Fibroblast of the conjunctiva (primary cell): Measurements from ENCODE around the gene BCL2L13.
"Not testable (repeated sequence)": the region's sequence is repeated elsewhere in the genome, so short reads cannot be mapped to it uniquely, and the experiment has no call there.

Experiments
- DNase-seq: peaks from one replicate; pipeline ENCODE4 v3.0.0-alpha.2; 2010; ENCODE audit warnings: low read depth

BCL2L13 gene

GRCh38 chr22:17637490-17638181 lies 921 bp upstream of the BCL2L13 start:
- no peak for DNase-seq

GRCh38 chr22:17638182-17638431 lies 450 bp upstream of the BCL2L13 start:
- DNase-seq: no peak

- DNase-seq: peak; percentile 41
Measured at GRCh38 chr22:17639247-17639741, 737 bp downstream of the BCL2L13 start.

- DNase-seq: no peak
Measured at GRCh38 chr22:17641269-17641668, 2.7 kb downstream of the BCL2L13 start.

- DNase-seq: not testable (repeated sequence)
Measured at GRCh38 chr22:17642357-17642756, 3.8 kb downstream of the BCL2L13 start.

- DNase-seq: no peak
Measured at GRCh38 chr22:17647452-17647851, 8.9 kb downstream of the BCL2L13 start.

- no peak for DNase-seq
Measured at GRCh38 chr22:17647991-17648390, 9.4 kb downstream of the BCL2L13 start.

- no peak for DNase-seq
Measured at GRCh38 chr22:17648569-17648968, 10.0 kb downstream of the BCL2L13 start.

- no peak for DNase-seq
Measured at GRCh38 chr22:17655289-17655688, 16.7 kb downstream of the BCL2L13 start.

- DNase-seq: no peak
Measured at GRCh38 chr22:17656870-17657395, 18.4 kb downstream of the BCL2L13 start.

- DNase-seq: no peak
Measured at GRCh38 chr22:17664414-17665055, 26.0 kb downstream of the BCL2L13 start.

- no peak for DNase-seq
Measured at GRCh38 chr22:17665248-17665647, 26.7 kb downstream of the BCL2L13 start.

GRCh38 chr22:17665854-17666253 lies 27.3 kb downstream of the BCL2L13 start:
- no peak for DNase-seq

GRCh38 chr22:17671521-17672092 lies 33.0 kb downstream of the BCL2L13 start:
- DNase-seq: not testable (repeated sequence)

- DNase-seq: no peak
Measured at GRCh38 chr22:17672417-17672991, 33.9 kb downstream of the BCL2L13 start.

GRCh38 chr22:17674152-17674551 lies 35.6 kb downstream of the BCL2L13 start:
- no peak for DNase-seq

- no peak for DNase-seq
Measured at GRCh38 chr22:17675584-17675983, 37.0 kb downstream of the BCL2L13 start.

- no peak for DNase-seq
Measured at GRCh38 chr22:17678817-17679385, 40.3 kb downstream of the BCL2L13 start.

- DNase-seq: no peak
Measured at GRCh38 chr22:17684245-17684644, 45.7 kb downstream of the BCL2L13 start.

- no peak for DNase-seq
Measured at GRCh38 chr22:17692841-17693240, 54.3 kb downstream of the BCL2L13 start.

GRCh38 chr22:17694193-17694592 lies 55.6 kb downstream of the BCL2L13 start:
- DNase-seq: no peak

- no peak for DNase-seq
Measured at GRCh38 chr22:17694752-17695151, 56.2 kb downstream of the BCL2L13 start.

- DNase-seq: no peak
Measured at GRCh38 chr22:17695986-17696385, 57.4 kb downstream of the BCL2L13 start.
